H1 (cell line): ENCODE results near the gene ISCA2. TPM values are rescaled to one million over a fixed set of nuclear protein-coding genes. Genes with fewer than 3 reads are reported as not detected.
A peak's percentile ranks its signal among the peaks of the same experiment; 100 is the strongest.

Experiments used
- CTCF ChIA-PET: fragments of 300-600 bp; sonication (Branson Sonifier 250); formaldehyde crosslinking; loops from one replicate; lab custom pipeline; 2021; ENCODE audit not compliant: partially characterized antibody; lab: Charles Lee
- POLR2A ChIA-PET: fragments of 300-600 bp; sonication (Branson Sonifier 250); formaldehyde crosslinking; loops from one replicate; lab custom pipeline; 2021; ENCODE audit warnings: inconsistent platforms; ENCODE audit not compliant: partially characterized antibody; lab: Charles Lee
- DNase-seq, 2 experiments: peaks; one replicate each; pipeline versions ENCODE4 v3.0.0 to v3.0.0-alpha.2; 2010 to 2022; ENCODE audit warnings: low spot score in 2 of 2, low read depth in 1 of 2, mixed read lengths in 1 of 2
- FAIRE-seq: peaks from 2 replicates; lab custom pipeline; 2011; peaks lifted over from hg19 to GRCh38; lab: Jason Lieb, UNC
- H2AFZ ChIP-seq: 2 replicates; pipeline ENCODE4 v1.8.1; 2012; ENCODE audit warnings: low read length, inconsistent platforms
- H2AK5ac ChIP-seq: 2 replicates; pipeline ENCODE4 v1.6.1; 2013; ENCODE audit warnings: low read depth, low read length
- H2BK120ac ChIP-seq: replicated peaks from 2 replicates; pipeline ENCODE3; 2013; ENCODE audit warnings: low read depth, low read length, inconsistent platforms
- H2BK12ac ChIP-seq: 2 replicates; pipeline ENCODE4 v1.6.1; 2013; ENCODE audit warnings: low read depth, low read length
- H2BK15ac ChIP-seq: 2 replicates; pipeline ENCODE4 v1.6.1; 2013; ENCODE audit warnings: low read length
- H2BK20ac ChIP-seq: 2 replicates; pipeline ENCODE4 v1.6.1; 2013; ENCODE audit warnings: low read length
- H2BK5ac ChIP-seq: 2 replicates; pipeline ENCODE4 v1.6.1; 2013; ENCODE audit warnings: low read depth, low read length
- H3K14ac ChIP-seq: 2 replicates; pipeline ENCODE4 v1.6.1; 2013; ENCODE audit warnings: inconsistent platforms; ENCODE audit not compliant: insufficient read length
- H3K18ac ChIP-seq: 2 replicates; pipeline ENCODE4 v1.6.1; 2013; ENCODE audit warnings: low read length; ENCODE audit errors: extremely low read depth
- H3K23ac ChIP-seq: 2 replicates; pipeline ENCODE4 v1.6.1; 2013; ENCODE audit warnings: inconsistent platforms; ENCODE audit not compliant: insufficient read length
- H3K23me2 ChIP-seq: 2 replicates; pipeline ENCODE4 v1.6.1; 2013; ENCODE audit warnings: low read depth, low read length
- H3K27ac ChIP-seq: 2 replicates; pipeline ENCODE4 v1.6.1; 2011; ENCODE audit warnings: low read depth, low read length, inconsistent platforms
- H3K27me3 ChIP-seq, 4 experiments: replicated peaks in 1 of 4; 1 replicate in 1 of 4; 2 replicates in 3 of 4; pipeline versions ENCODE4 v1.6.1 to v1.8.1; 2011 to 2013; ENCODE audit warnings: low read length in 3 of 4, mild to moderate bottlenecking in 3 of 4, inconsistent platforms in 2 of 4, mixed read lengths in 2 of 4, moderate library complexity in 1 of 4; ENCODE audit not compliant: control insufficient read depth in 3 of 4, insufficient read depth in 3 of 4; ENCODE audit errors: extremely low read depth in 1 of 4
- H3K36me3 ChIP-seq, 4 experiments: 2 replicates each; pipeline versions ENCODE4 v1.6.1 to v1.8.1; 2011 to 2013; ENCODE audit warnings: mild to moderate bottlenecking in 4 of 4, low read length in 3 of 4, moderate library complexity in 2 of 4, control low read depth in 1 of 4, inconsistent platforms in 1 of 4; ENCODE audit not compliant: insufficient read depth in 4 of 4, control insufficient read depth in 2 of 4
- H3K4ac ChIP-seq: replicated peaks from 2 replicates; pipeline ENCODE3; 2013; ENCODE audit warnings: low read length, low read depth, mixed read lengths, inconsistent platforms; ENCODE audit not compliant: insufficient read length
- H3K4me1 ChIP-seq, 4 experiments: replicated peaks in 1 of 4; 1 replicate in 1 of 4; 2 replicates in 3 of 4; pipeline versions ENCODE4 v1.6.1 to v1.8.1; 2011 to 2013; ENCODE audit warnings: low read length in 3 of 4, inconsistent platforms in 2 of 4, mixed read lengths in 1 of 4; ENCODE audit not compliant: insufficient read depth in 4 of 4, control insufficient read depth in 3 of 4
- H3K4me2 ChIP-seq, 2 experiments: 2 replicates each; pipeline versions ENCODE4 v1.6.1 to v1.8.1; 2011 to 2013; ENCODE audit warnings: low read depth in 2 of 2, low read length in 2 of 2, control low read depth in 1 of 2, inconsistent platforms in 1 of 2, mild to moderate bottlenecking in 1 of 2; ENCODE audit not compliant: insufficient read depth in 1 of 2
- H3K4me3 ChIP-seq, 4 experiments: fragments of 200-600, 300-600 bp in 1 of 4; sonication (generic), shearing (Covaris generic), sonication (Bioruptor Twin) in 1 of 4; 2 replicates each; pipeline versions ENCODE4 v1.5.1 to v1.8.1; 2011 to 2016; ENCODE audit warnings: low read length in 4 of 4, low read depth in 3 of 4, control low read depth in 2 of 4, inconsistent platforms in 2 of 4, mild to moderate bottlenecking in 2 of 4, mixed read lengths in 1 of 4, moderate library complexity in 1 of 4; ENCODE audit not compliant: insufficient read depth in 2 of 4; ENCODE audit errors: extremely low read depth in 1 of 4
- H3K56ac ChIP-seq: replicated peaks from 2 replicates; pipeline ENCODE3; 2013; ENCODE audit warnings: low read depth, mild to moderate bottlenecking, mixed read lengths, low read length, inconsistent platforms; ENCODE audit not compliant: insufficient read length
- H3K79me1 ChIP-seq: 2 replicates; pipeline ENCODE4 v1.6.1; 2013; ENCODE audit warnings: low read depth, low read length, control low read depth
- H3K79me2 ChIP-seq, 2 experiments: 2 replicates each; pipeline versions ENCODE4 v1.6.1 to v1.8.1; 2012 to 2013; ENCODE audit warnings: low read length in 2 of 2, mild to moderate bottlenecking in 2 of 2, inconsistent platforms in 1 of 2; ENCODE audit not compliant: insufficient read depth in 2 of 2, control insufficient read depth in 1 of 2
- H3K9ac ChIP-seq, 4 experiments: replicated peaks in 1 of 4; 1 replicate in 1 of 4; 2 replicates in 3 of 4; pipeline versions ENCODE4 v1.6.1 to v1.8.1; 2011 to 2013; ENCODE audit warnings: low read depth in 3 of 4, low read length in 3 of 4, control low read depth in 2 of 4, mild to moderate bottlenecking in 2 of 4, moderate library complexity in 2 of 4, inconsistent platforms in 1 of 4; ENCODE audit errors: extremely low read depth in 1 of 4
- H3K9me3 ChIP-seq, 2 experiments: 2 replicates each; pipeline versions ENCODE4 v1.6.1 to v1.8.1; 2012 to 2013; ENCODE audit warnings: mild to moderate bottlenecking in 2 of 2, moderate library complexity in 2 of 2, control low read depth in 1 of 2, inconsistent platforms in 1 of 2, low read depth in 1 of 2, low read length in 1 of 2, mixed read lengths in 1 of 2; ENCODE audit not compliant: insufficient read depth in 2 of 2
- H4K20me1 ChIP-seq, 2 experiments: replicated peaks in 1 of 2; 2 replicates each; pipeline versions ENCODE3 to v1.8.1; 2011 to 2013; ENCODE audit warnings: inconsistent platforms in 2 of 2, low read length in 2 of 2, mild to moderate bottlenecking in 1 of 2; ENCODE audit not compliant: insufficient read depth in 2 of 2, control insufficient read depth in 1 of 2
- H4K5ac ChIP-seq: 2 replicates; pipeline ENCODE4 v1.6.1; 2013; ENCODE audit warnings: low read length, low read depth, mixed read lengths, inconsistent platforms; ENCODE audit not compliant: insufficient read length
- H4K8ac ChIP-seq: 2 replicates; pipeline ENCODE4 v1.8.0; 2013; ENCODE audit warnings: mild to moderate bottlenecking, moderate library complexity, low read length, inconsistent platforms; ENCODE audit not compliant: insufficient read depth; ENCODE audit errors: extremely low read depth
- H4K91ac ChIP-seq: replicated peaks from 2 replicates; pipeline ENCODE3; 2013; ENCODE audit warnings: low read length, mixed read lengths, inconsistent platforms; ENCODE audit not compliant: insufficient read length
- E2F6 ChIP-seq: IDR thresholded peaks from 2 replicates; pipeline ENCODE4 v1.6.1; 2012; ENCODE audit warnings: inconsistent platforms
- HDAC2 ChIP-seq, 2 experiments: fragments of 300-600 bp in 1 of 2; sonication (generic) in 1 of 2; IDR thresholded peaks; 2 replicates each; pipeline ENCODE4 v1.6.1; 2011 to 2012; ENCODE audit warnings: low read depth in 2 of 2, low read length in 2 of 2, mild to moderate bottlenecking in 2 of 2, moderate library complexity in 2 of 2, borderline replicate concordance in 1 of 2, inconsistent platforms in 1 of 2
- MAFK ChIP-seq: IDR thresholded peaks from 2 replicates; pipeline ENCODE4 v1.6.1; 2012; ENCODE audit warnings: low read depth, mild to moderate bottlenecking, improper control_type of control experiment, low read length
- PHF8 ChIP-seq: fragments of 200-600 bp; sonication (generic); conservative IDR thresholded peaks from 2 replicates; pipeline ENCODE4 v1.7.1; 2012; ENCODE audit warnings: low read depth, mild to moderate bottlenecking, inconsistent platforms, low read length, moderate library complexity
- WGBS, 2 experiments: shearing (Covaris generic) in 1 of 2; methylation state at CpG; one replicate each; pipeline versions ENCODE4 v1.1.6 to v1.1.7; 2013 to 2015; ENCODE audit warnings: low lambda C conversion rate in 2 of 2, mixed read lengths in 2 of 2, inconsistent platforms in 1 of 2, low coverage in 1 of 2, missing lambda C conversion rate in 1 of 2; ENCODE audit not compliant: insufficient replicate concordance in 2 of 2, insufficient coverage in 1 of 2, insufficient read length in 1 of 2; ENCODE audit errors: extremely low coverage in 1 of 2, missing lambda C conversion rate in 1 of 2; 5-methylcytosine and 5-hydroxymethylcytosine counted together
- polyA plus RNA-seq, 7 experiments: library from polyadenylated mRNA; depleted of rRNA in 3 of 7; stranded (reverse) in 5 of 7; unstranded in 2 of 7; fragments of >200 nt in 5 of 7; fragments of 200-250 nt in 2 of 7; gene quantifications; 1 replicate in 5 of 7; 2 replicates in 1 of 7; 4 replicates in 1 of 7; pipeline versions ENCODE4 v1.2.1 to v1.2.3, GENCODE V29; 2011 to 2013; ENCODE audit warnings: missing spikeins in 2 of 7, mixed read lengths in 2 of 7
- total RNA-seq: library from RNA; stranded (reverse); fragmentation: NEBNext Ultra II Directional; extraction: Animal tissue kit (Norgen Biotek cat#: 25700); gene quantifications from 2 replicates; pipeline ENCODE4 v1.2.1, GENCODE V29; 2021

ISCA2 gene
- total and polyA plus RNA-seq, 2 of the 8 experiments (the other 6 are each of a cell fraction or from before 2014, with no cell fraction given): 43.5 to 78.6 TPM

- Histone ChIP-seq H3K18ac (no peak overlapping the region), H2BK12ac (0 out of 2 replicates have a peak overlapping the region, but pooled peaks have one; percentile 9), H3K4me3 (no peak overlapping the region), H3K79me1 (no peaks in the 10 kb centered on the region), H2AK5ac (no peak overlapping the region), H3K27ac (no peak overlapping the region), H2BK120ac (no peak overlapping the region), H2BK5ac (no peak overlapping the region; the same call in 1 of the 2 replicates), H3K27me3 (no peaks in the 10 kb centered on the region; a peak in 1 of 7 replicates), H3K4me1 (peaks cover 2 to 27% (median 16%) of the 10 kb centered on the region in 4 experiments), H3K9me3 (no peaks in the 10 kb centered on the region), H3K23ac (no peak overlapping the region), H2BK15ac (no peak overlapping the region), H3K79me2 (no peaks in the 10 kb centered on the region), H2BK20ac (no peak overlapping the region), H3K4ac (no peak overlapping the region), H4K91ac (no peak overlapping the region), H3K4me2 (no peak overlapping the region), H4K5ac (no peak overlapping the region), H3K56ac (no peak overlapping the region), H4K8ac (no peak overlapping the region), H3K14ac (no peak overlapping the region), H3K23me2 (no peaks in the 10 kb centered on the region), H3K9ac (no peak overlapping the region; a peak in 2 of 7 replicates), H2AFZ (no peak overlapping the region), H4K20me1 (no peaks in the 10 kb centered on the region), H3K36me3 (no peaks in the 10 kb centered on the region)
- POLR2A ChIA-PET: no interaction called here
- CTCF ChIA-PET: interaction anchor here (0.7 to 3.1 kb wide), 5 partner anchors 9 to 105 kb away, joined by 3 to 27 read pairs (median 5); partner anchors contain the start of gene LTBP2
- peak in 1 of 2 experiments; percentile 41 for DNase-seq
- FAIRE-seq: no peak
- TF ChIP-seq E2F6: no peak
- no peak for TF ChIP-seq PHF8
- TF ChIP-seq HDAC2 (IDR thresholded peaks at IDR 0.05; ENCODE audit: borderline replicate concordance in 1 of 2, low read depth in 2 of 2, low read length in 2 of 2): no peak
- no peak for TF ChIP-seq MAFK
- WGBS, 2 experiments: 91% methylated on average over 13 of the region's 13 CpGs; no CpG with 5 or more reads in 1 of the 2 experiments
Measured at GRCh38 chr14:74506411-74506851, 12.9 kb downstream of the ISCA2 start.
